CD14-positive monocyte (primary cell): ENCODE measurements around the gene ASCC3. TPM values are rescaled to one million over a fixed set of nuclear protein-coding genes. Genes with fewer than 3 reads are reported as not detected.
"Not testable (repeated sequence)": the region's sequence is repeated elsewhere in the genome, so short reads cannot be mapped to it uniquely, and the experiment has no call there.

Source experiments
- DNase-seq, 3 donors: peaks; one replicate each; pipeline ENCODE4 v3.0.0-alpha.2; 2011 to 2022
- H2AFZ ChIP-seq: 2 replicates; pipeline ENCODE4 v1.6.0; 2012; ENCODE audit warnings: mild to moderate bottlenecking, low read depth, low read length, inconsistent platforms; ENCODE audit not compliant: insufficient read depth, poor library complexity, severe bottlenecking
- H3K27ac ChIP-seq, 2 donors: 1 replicate in 1 of 2; 2 replicates in 1 of 2; pipeline ENCODE4 v1.5.1; 2012 to 2013; ENCODE audit warnings: low read length in 2 of 2, control low read depth in 1 of 2, inconsistent platforms in 1 of 2, low read depth in 1 of 2, mild to moderate bottlenecking in 1 of 2
- H3K27me3 ChIP-seq, 2 donors: one replicate each; pipeline versions ENCODE4 v1.6.0 to v1.6.1; 2011 to 2013; ENCODE audit warnings: low read length in 2 of 2; ENCODE audit not compliant: control insufficient read depth in 2 of 2, insufficient read depth in 2 of 2
- H3K36me3 ChIP-seq, 2 donors: replicated peaks in 1 of 2; 1 replicate in 1 of 2; 2 replicates in 1 of 2; pipeline versions ENCODE4 v1.5.1 to v1.6.1; 2012 to 2013; ENCODE audit warnings: low read length in 2 of 2, control low read depth in 1 of 2, inconsistent platforms in 1 of 2, mild to moderate bottlenecking in 1 of 2; ENCODE audit not compliant: insufficient read depth in 2 of 2, control insufficient read depth in 1 of 2
- H3K4me1 ChIP-seq, 2 donors: 1 replicate in 1 of 2; 2 replicates in 1 of 2; pipeline versions ENCODE4 v1.5.1 to v1.6.1; 2012 to 2013; ENCODE audit warnings: low read length in 2 of 2, control low read depth in 1 of 2, inconsistent platforms in 1 of 2, mild to moderate bottlenecking in 1 of 2, moderate library complexity in 1 of 2; ENCODE audit not compliant: insufficient read depth in 2 of 2, control insufficient read depth in 1 of 2
- H3K4me2 ChIP-seq: replicated peaks from 2 replicates; pipeline ENCODE3; 2012; ENCODE audit warnings: low read length, moderate library complexity, mild to moderate bottlenecking; ENCODE audit not compliant: poor library complexity, severe bottlenecking; ENCODE audit errors: extremely low read depth
- H3K4me3 ChIP-seq, 3 experiments: fragments of 200-600 bp in 1 of 3; sonication (generic) in 1 of 3; replicated peaks in 1 of 3; 1 replicate in 2 of 3; 2 replicates in 1 of 3; pipeline ENCODE4 v1.5.1; 2011 to 2013; ENCODE audit warnings: low read length in 3 of 3, mild to moderate bottlenecking in 3 of 3, control low read depth in 2 of 3, low read depth in 2 of 3, inconsistent platforms in 1 of 3, moderate library complexity in 1 of 3
- H3K79me2 ChIP-seq: 2 replicates; pipeline ENCODE4 v1.6.0; 2012; ENCODE audit warnings: mild to moderate bottlenecking, control low read depth, inconsistent platforms, low read length, moderate library complexity; ENCODE audit not compliant: insufficient read depth
- H3K9ac ChIP-seq: 2 replicates; pipeline ENCODE4 v1.6.0; 2017; ENCODE audit warnings: low read length, mild to moderate bottlenecking; ENCODE audit not compliant: insufficient read depth, poor library complexity, severe bottlenecking
- H3K9me3 ChIP-seq, 2 donors: replicated peaks in 1 of 2; 1 replicate in 1 of 2; 2 replicates in 1 of 2; pipeline versions ENCODE4 v1.5.1 to v1.6.1; 2012 to 2013; ENCODE audit warnings: low read length in 2 of 2, control low read depth in 1 of 2; ENCODE audit not compliant: control insufficient read depth in 1 of 2, insufficient read depth in 1 of 2
- H4K20me1 ChIP-seq: 2 replicates; pipeline ENCODE4 v1.6.0; 2012; ENCODE audit warnings: mild to moderate bottlenecking, low read length, control low read depth, moderate library complexity; ENCODE audit not compliant: insufficient read depth
- H3K27ac Mint-ChIP-seq, 7 donors: one replicate each; pipeline ENCODE4 v1.8.0; 2020; ENCODE audit warnings: mild to moderate bottlenecking in 7 of 7, mixed read lengths in 7 of 7, moderate library complexity in 6 of 7, inconsistent platforms in 2 of 7
- H3K27me3 Mint-ChIP-seq, 3 donors: one replicate each; pipeline ENCODE4 v1.8.0; 2021 to 2022; ENCODE audit warnings: low read depth in 3 of 3, mild to moderate bottlenecking in 3 of 3, mixed read lengths in 3 of 3, moderate library complexity in 3 of 3, inconsistent platforms in 1 of 3
- H3K36me3 Mint-ChIP-seq, 2 donors: one replicate each; pipeline ENCODE4 v1.8.0; 2020; ENCODE audit warnings: mixed read lengths in 2 of 2, inconsistent platforms in 1 of 2, mild to moderate bottlenecking in 1 of 2
- H3K4me1 Mint-ChIP-seq: one replicate; pipeline ENCODE4 v1.8.0; 2020; ENCODE audit warnings: mild to moderate bottlenecking, mixed read lengths
- H3K4me3 Mint-ChIP-seq, 2 donors: one replicate each; pipeline ENCODE4 v1.8.0; 2020; ENCODE audit warnings: mild to moderate bottlenecking in 2 of 2, mixed read lengths in 2 of 2, moderate library complexity in 1 of 2
- H3K9me3 Mint-ChIP-seq, 7 donors: one replicate each; pipeline ENCODE4 v1.8.0; 2020 to 2022; ENCODE audit warnings: mixed read lengths in 7 of 7, mild to moderate bottlenecking in 6 of 7, moderate library complexity in 6 of 7, inconsistent platforms in 2 of 7
- CTCF ChIP-seq: fragments of 200-600 bp; IDR thresholded peaks from one replicate; pipeline ENCODE4 v1.8.0; 2022; ENCODE audit warnings: antibody characterized with exemption, mild to moderate bottlenecking
- WGBS: methylation state at CpG from one replicate; pipeline ENCODE4 v1.1.5; 2013; ENCODE audit warnings: missing lambda C conversion rate; ENCODE audit not compliant: insufficient coverage; 5-methylcytosine and 5-hydroxymethylcytosine counted together
- intact Hi-C, 2 donors: fragments of 100-400 bp; cut with micrococcal nuclease; formaldehyde crosslinking; loops; one replicate each; pipeline versions ENCODE4 v1.15.0 to v1.15.1; 2023
- polyA plus RNA-seq, 3 donors: library from polyadenylated mRNA; depleted of rRNA in 1 of 3; unstranded in 2 of 3; stranded (reverse) in 1 of 3; fragments of 300-500 nt in 2 of 3; fragments of >200 nt in 1 of 3; fragmentation: Illumina TruSeq in 2 of 3; gene quantifications; 1 replicate in 2 of 3; 2 replicates in 1 of 3; pipeline ENCODE4 v1.2.3, GENCODE V29; 2012 to 2021

Gene ASCC3
- polyA plus RNA-seq, 3 donors = 6.4 to 12.9 (median 10.6) TPM

GRCh38 chr6:100838011-100838410 lies 43.1 kb downstream of the ASCC3 start:
- intact Hi-C loops = no loop called here
- H4K20me1 ChIP-seq = no peaks in the 10 kb centered on the region
- H3K4me3 Mint-ChIP-seq = no peak overlapping the region
- no peak overlapping the region for H3K27ac Mint-ChIP-seq
- peaks cover 2 to 23% of the 10 kb centered on the region in 2 donors for H3K36me3 ChIP-seq
- DNase-seq = no peak
- peaks cover 0 to 1% (median 0%) of the 10 kb centered on the region in 3 donors for H3K27me3 Mint-ChIP-seq
- no peak overlapping the region for H3K27ac ChIP-seq
- H3K9me3 Mint-ChIP-seq = peaks cover 0 to 6% (median 6%) of the 10 kb centered on the region in 7 donors
- H3K79me2 ChIP-seq = no peaks in the 10 kb centered on the region
- no peak for TF ChIP-seq CTCF
- H2AFZ ChIP-seq = no peak overlapping the region
- H3K4me3 ChIP-seq = no peak overlapping the region
- no peak overlapping the region for H3K9ac ChIP-seq
- H3K27me3 ChIP-seq = no peaks in the 10 kb centered on the region
- H3K4me2 ChIP-seq = no peak overlapping the region
- H3K4me1 ChIP-seq = no peaks in the 10 kb centered on the region
- peaks cover 0 to 3% of the 10 kb centered on the region in 2 donors for H3K9me3 ChIP-seq
- peaks cover 12 to 17% of the 10 kb centered on the region in 2 donors for H3K36me3 Mint-ChIP-seq
- no peaks in the 10 kb centered on the region for H3K4me1 Mint-ChIP-seq

- Histone ChIP-seq H3K36me3 (peaks cover 2 to 22% of the 10 kb centered on the region in 2 donors), H3K4me1 (no peaks in the 10 kb centered on the region), H3K4me3 (no peak overlapping the region), H3K4me2 (no peak overlapping the region), H3K27ac (no peak overlapping the region), H3K9ac (no peak overlapping the region), H4K20me1 (no peaks in the 10 kb centered on the region), H3K27me3 (no peaks in the 10 kb centered on the region), H3K9me3 (peaks cover 5 to 11% of the 10 kb centered on the region in 2 donors), H3K79me2 (no peaks in the 10 kb centered on the region), H2AFZ (no peak overlapping the region)
- peaks cover 20 to 27% of the 10 kb centered on the region in 2 donors for H3K36me3 Mint-ChIP-seq
- H3K4me1 Mint-ChIP-seq = no peaks in the 10 kb centered on the region
- H3K27ac Mint-ChIP-seq = peak overlapping the region in 1 of 7 donors; percentile 53
- DNase-seq = no peak
- peaks cover 0 to 3% (median 0%) of the 10 kb centered on the region in 3 donors for H3K27me3 Mint-ChIP-seq
- TF ChIP-seq CTCF = no peak
- peaks cover 3 to 15% (median 6%) of the 10 kb centered on the region in 7 donors for H3K9me3 Mint-ChIP-seq
- H3K4me3 Mint-ChIP-seq = no peak overlapping the region
- intact Hi-C loops = no loop called here
- WGBS = no CpG with 5 or more reads among the region's 5 CpGs
Observed at GRCh38 chr6:100833972-100834574, 47.1 kb downstream of the ASCC3 start.

GRCh38 chr6:100829077-100829595 lies 52.0 kb downstream of the ASCC3 start:
- H3K27me3 Mint-ChIP-seq, H3K4me2 ChIP-seq, H3K9ac ChIP-seq, H3K4me1 ChIP-seq, DNase-seq, intact Hi-C loops, H4K20me1 ChIP-seq, H3K27ac Mint-ChIP-seq, H3K27me3 ChIP-seq, H3K79me2 ChIP-seq, H2AFZ ChIP-seq, H3K27ac ChIP-seq, H3K4me3 ChIP-seq, H3K4me3 Mint-ChIP-seq, H3K4me1 Mint-ChIP-seq: not testable (repeated sequence)
- H3K9me3 ChIP-seq = peaks cover 15 to 20% of the 10 kb centered on the region in 2 donors
- peaks cover 4 to 22% (median 16%) of the 10 kb centered on the region in 7 donors for H3K9me3 Mint-ChIP-seq
- 97% methylated on average over 24 of the region's 27 CpGs for WGBS
- H3K36me3 ChIP-seq = peaks cover 2 to 17% of the 10 kb centered on the region in 2 donors
- H3K36me3 Mint-ChIP-seq = peaks cover 21 to 22% of the 10 kb centered on the region in 2 donors
